ENCODE results near the gene FCER2.

- TF ChIP-seq, protein P1, sequence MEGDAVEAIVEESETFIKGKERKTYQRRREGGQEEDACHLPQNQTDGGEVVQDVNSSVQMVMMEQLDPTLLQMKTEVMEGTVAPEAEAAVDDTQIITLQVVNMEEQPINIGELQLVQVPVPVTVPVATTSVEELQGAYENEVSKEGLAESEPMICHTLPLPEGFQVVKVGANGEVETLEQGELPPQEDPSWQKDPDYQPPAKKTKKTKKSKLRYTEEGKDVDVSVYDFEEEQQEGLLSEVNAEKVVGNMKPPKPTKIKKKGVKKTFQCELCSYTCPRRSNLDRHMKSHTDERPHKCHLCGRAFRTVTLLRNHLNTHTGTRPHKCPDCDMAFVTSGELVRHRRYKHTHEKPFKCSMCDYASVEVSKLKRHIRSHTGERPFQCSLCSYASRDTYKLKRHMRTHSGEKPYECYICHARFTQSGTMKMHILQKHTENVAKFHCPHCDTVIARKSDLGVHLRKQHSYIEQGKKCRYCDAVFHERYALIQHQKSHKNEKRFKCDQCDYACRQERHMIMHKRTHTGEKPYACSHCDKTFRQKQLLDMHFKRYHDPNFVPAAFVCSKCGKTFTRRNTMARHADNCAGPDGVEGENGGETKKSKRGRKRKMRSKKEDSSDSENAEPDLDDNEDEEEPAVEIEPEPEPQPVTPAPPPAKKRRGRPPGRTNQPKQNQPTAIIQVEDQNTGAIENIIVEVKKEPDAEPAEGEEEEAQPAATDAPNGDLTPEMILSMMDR (IDR thresholded peaks at IDR 0.05; ENCODE audit: low read length): no peak
- no peak for TF ChIP-seq EZH2 (IDR thresholded peaks at IDR 0.05; ENCODE audit: borderline replicate concordance, low read length)
Measured at GRCh38 chr19:7701049-7701653, 780 bp downstream of the FCER2 start.
